HG03039 (cell line): ENCODE results near the gene CCDC86.

ENCODE experiments used
- ATAC-seq: cut with Tn5 transposase; IDR thresholded peaks from one replicate; pipeline ENCODE4 v1.9.1; 2021; ENCODE audit warnings: mild to moderate bottlenecking, moderate library complexity; ENCODE audit not compliant: unreplicated experiment

Gene CCDC86

GRCh38 chr11:60830478-60831142 lies 11.3 kb upstream of the CCDC86 start:
- ATAC-seq, result no peak

- no peak for ATAC-seq
Measured at GRCh38 chr11:60831143-60831500, 10.8 kb upstream of the CCDC86 start.

GRCh38 chr11:60831501-60832079 lies 10.3 kb upstream of the CCDC86 start:
- ATAC-seq, result no peak

- no peak for ATAC-seq
Measured at GRCh38 chr11:60834742-60835533, 7.0 kb upstream of the CCDC86 start.

GRCh38 chr11:60835534-60835846 lies 6.4 kb upstream of the CCDC86 start:
- no peak for ATAC-seq

- no peak for ATAC-seq
Measured at GRCh38 chr11:60836866-60837515, 4.9 kb upstream of the CCDC86 start.

GRCh38 chr11:60838132-60838531 lies 3.8 kb upstream of the CCDC86 start:
- ATAC-seq, result no peak

- ATAC-seq, result no peak
Measured at GRCh38 chr11:60840470-60841430, 1.2 kb upstream of the CCDC86 start.

- ATAC-seq, result no peak
Measured at GRCh38 chr11:60842668-60843600, 1.0 kb downstream of the CCDC86 start.

- no peak for ATAC-seq
Measured at GRCh38 chr11:60844045-60844869, 2.3 kb downstream of the CCDC86 start.

GRCh38 chr11:60844870-60845221 lies 2.9 kb downstream of the CCDC86 start:
- ATAC-seq, result no peak

- ATAC-seq, result no peak
Measured at GRCh38 chr11:60845338-60845737, 3.4 kb downstream of the CCDC86 start.

- no peak for ATAC-seq
Measured at GRCh38 chr11:60847281-60847680, 5.4 kb downstream of the CCDC86 start.

- no peak for ATAC-seq
Measured at GRCh38 chr11:60847896-60848295, 6.0 kb downstream of the CCDC86 start.

GRCh38 chr11:60848714-60849151 lies 6.8 kb downstream of the CCDC86 start:
- ATAC-seq, result no peak

- no peak for ATAC-seq
Measured at GRCh38 chr11:60849641-60850520, 8.0 kb downstream of the CCDC86 start.

GRCh38 chr11:60851327-60852104 lies 9.6 kb downstream of the CCDC86 start:
- ATAC-seq, result no peak
